ENCODE measurements around the gene TGFBR3L.

DNA sequence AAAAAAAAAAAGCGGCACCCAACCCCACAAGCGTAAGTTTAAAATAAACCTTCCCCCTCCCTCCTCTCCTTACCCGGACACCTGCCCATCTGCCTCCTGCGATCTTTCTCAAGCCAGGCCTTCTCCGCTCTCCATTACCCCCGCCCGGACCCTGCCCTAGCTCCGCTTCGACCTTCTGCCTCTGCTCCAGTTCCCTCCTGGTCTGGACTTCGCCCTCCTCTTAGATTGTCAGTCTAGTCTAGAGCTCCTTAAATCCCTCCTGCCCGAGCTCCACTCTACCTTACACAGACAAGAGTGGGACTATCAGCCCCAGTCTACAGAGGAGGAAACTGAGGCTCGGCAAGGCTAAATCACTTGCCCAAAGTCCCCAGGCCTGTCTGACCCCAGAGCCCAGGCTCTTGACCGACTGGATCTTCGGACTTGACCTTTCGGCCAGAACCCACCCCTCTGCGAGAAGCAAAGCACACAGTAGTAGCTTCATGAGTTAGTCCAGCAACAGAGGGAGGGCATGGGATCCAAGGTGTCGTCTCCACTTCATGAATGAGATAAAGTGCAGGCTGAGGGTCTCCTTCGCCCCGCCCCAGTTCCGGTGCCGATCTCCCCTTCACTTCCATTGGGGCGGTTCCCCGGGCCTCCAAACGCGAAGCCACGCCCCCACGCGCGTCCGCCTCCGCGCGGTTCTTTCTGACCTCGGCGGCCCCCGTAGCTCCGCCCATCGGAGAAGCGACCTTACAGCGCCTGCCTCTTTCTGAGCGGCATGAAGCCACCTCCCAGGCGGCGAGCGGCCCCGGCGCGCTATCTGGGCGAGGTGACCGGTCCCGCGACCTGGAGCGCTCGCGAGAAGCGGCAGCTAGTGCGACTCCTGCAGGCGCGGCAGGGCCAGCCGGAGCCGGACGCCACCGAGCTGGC, 5.2 kb downstream of the TGFBR3L start, which contains the start of gene SNAPC2:
- TF ChIP-seq, protein P1, sequence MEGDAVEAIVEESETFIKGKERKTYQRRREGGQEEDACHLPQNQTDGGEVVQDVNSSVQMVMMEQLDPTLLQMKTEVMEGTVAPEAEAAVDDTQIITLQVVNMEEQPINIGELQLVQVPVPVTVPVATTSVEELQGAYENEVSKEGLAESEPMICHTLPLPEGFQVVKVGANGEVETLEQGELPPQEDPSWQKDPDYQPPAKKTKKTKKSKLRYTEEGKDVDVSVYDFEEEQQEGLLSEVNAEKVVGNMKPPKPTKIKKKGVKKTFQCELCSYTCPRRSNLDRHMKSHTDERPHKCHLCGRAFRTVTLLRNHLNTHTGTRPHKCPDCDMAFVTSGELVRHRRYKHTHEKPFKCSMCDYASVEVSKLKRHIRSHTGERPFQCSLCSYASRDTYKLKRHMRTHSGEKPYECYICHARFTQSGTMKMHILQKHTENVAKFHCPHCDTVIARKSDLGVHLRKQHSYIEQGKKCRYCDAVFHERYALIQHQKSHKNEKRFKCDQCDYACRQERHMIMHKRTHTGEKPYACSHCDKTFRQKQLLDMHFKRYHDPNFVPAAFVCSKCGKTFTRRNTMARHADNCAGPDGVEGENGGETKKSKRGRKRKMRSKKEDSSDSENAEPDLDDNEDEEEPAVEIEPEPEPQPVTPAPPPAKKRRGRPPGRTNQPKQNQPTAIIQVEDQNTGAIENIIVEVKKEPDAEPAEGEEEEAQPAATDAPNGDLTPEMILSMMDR (IDR thresholded peaks at IDR 0.05): no peak
- TF ChIP-seq, protein P2, sequence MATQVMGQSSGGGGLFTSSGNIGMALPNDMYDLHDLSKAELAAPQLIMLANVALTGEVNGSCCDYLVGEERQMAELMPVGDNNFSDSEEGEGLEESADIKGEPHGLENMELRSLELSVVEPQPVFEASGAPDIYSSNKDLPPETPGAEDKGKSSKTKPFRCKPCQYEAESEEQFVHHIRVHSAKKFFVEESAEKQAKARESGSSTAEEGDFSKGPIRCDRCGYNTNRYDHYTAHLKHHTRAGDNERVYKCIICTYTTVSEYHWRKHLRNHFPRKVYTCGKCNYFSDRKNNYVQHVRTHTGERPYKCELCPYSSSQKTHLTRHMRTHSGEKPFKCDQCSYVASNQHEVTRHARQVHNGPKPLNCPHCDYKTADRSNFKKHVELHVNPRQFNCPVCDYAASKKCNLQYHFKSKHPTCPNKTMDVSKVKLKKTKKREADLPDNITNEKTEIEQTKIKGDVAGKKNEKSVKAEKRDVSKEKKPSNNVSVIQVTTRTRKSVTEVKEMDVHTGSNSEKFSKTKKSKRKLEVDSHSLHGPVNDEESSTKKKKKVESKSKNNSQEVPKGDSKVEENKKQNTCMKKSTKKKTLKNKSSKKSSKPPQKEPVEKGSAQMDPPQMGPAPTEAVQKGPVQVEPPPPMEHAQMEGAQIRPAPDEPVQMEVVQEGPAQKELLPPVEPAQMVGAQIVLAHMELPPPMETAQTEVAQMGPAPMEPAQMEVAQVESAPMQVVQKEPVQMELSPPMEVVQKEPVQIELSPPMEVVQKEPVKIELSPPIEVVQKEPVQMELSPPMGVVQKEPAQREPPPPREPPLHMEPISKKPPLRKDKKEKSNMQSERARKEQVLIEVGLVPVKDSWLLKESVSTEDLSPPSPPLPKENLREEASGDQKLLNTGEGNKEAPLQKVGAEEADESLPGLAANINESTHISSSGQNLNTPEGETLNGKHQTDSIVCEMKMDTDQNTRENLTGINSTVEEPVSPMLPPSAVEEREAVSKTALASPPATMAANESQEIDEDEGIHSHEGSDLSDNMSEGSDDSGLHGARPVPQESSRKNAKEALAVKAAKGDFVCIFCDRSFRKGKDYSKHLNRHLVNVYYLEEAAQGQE (IDR thresholded peaks at IDR 0.05; ENCODE audit: insufficient read depth in 1 of 2, low read depth in 2 of 2, low read length in 1 of 2): no peak
- TF ChIP-seq POLR2AphosphoS5 (IDR thresholded peaks at IDR 0.05; ENCODE audit: low read depth, low read length): peak; percentile 69

All from Panc1 (cell line).